Lower lobe of right lung (tissue), 2 donors: Measurements from ENCODE around the gene PRKG2. TPM values are rescaled to one million over a fixed set of nuclear protein-coding genes. Genes with fewer than 3 reads are reported as not detected.

ENCODE experiments used
- ATAC-seq, 2 donors: fragments of 200-7000 bp; cut with Tn5 transposase; one replicate each; pipeline ENCODE4 v1.9.1; 2020 to 2022; ENCODE audit warnings: mild to moderate bottlenecking in 2 of 2, moderate library complexity in 2 of 2
- DNase-seq: peaks from one replicate; pipeline ENCODE4 v3.0.0-alpha.2; 2020
- H3K27ac ChIP-seq: fragments of 200-600 bp; one replicate; pipeline ENCODE4 v1.8.0; 2022
- H3K27me3 ChIP-seq: fragments of 200-600 bp; one replicate; pipeline ENCODE4 v1.8.0; 2022; ENCODE audit warnings: low read depth
- H3K36me3 ChIP-seq: fragments of 200-600 bp; one replicate; pipeline ENCODE4 v1.8.0; 2022; ENCODE audit warnings: mild to moderate bottlenecking
- H3K4me1 ChIP-seq: fragments of 200-600 bp; one replicate; pipeline ENCODE4 v1.8.0; 2022
- H3K4me3 ChIP-seq: fragments of 200-600 bp; one replicate; pipeline ENCODE4 v1.8.0; 2022; ENCODE audit warnings: mild to moderate bottlenecking
- H3K9me3 ChIP-seq: fragments of 200-600 bp; one replicate; pipeline ENCODE4 v1.8.0; 2022
- CTCF ChIP-seq: fragments of 200-600 bp; IDR thresholded peaks from one replicate; pipeline ENCODE4 v1.8.0; 2022; ENCODE audit warnings: antibody characterized with exemption, mild to moderate bottlenecking
- intact Hi-C: fragments of 100-400 bp; cut with DNase I; formaldehyde crosslinking; loops from one replicate; pipeline ENCODE4 v1.11.0; 2022
- total RNA-seq: library from RNA; stranded (reverse); fragmentation: NEBNext Ultra II Directional; extraction: Animal tissue kit (Norgen Biotek cat#: 25700); gene quantifications from one replicate; pipeline ENCODE4 v1.2.1, GENCODE V29; 2021
- donor health status: DM: no; HTN: yes; CAD: no; lungs with severe emphysema.

The PRKG2 gene
- total RNA-seq, 1 donor from 2014 or later: 6.4 TPM

- Histone ChIP-seq H3K27me3 (no peaks in the 10 kb centered on the region), H3K4me1 (no peaks in the 10 kb centered on the region), H3K36me3 (no peaks in the 10 kb centered on the region), H3K9me3 (no peaks in the 10 kb centered on the region), H3K27ac (no peak overlapping the region), H3K4me3 (no peak overlapping the region)
- DNase-seq (no peak), ATAC-seq (no peak)
- intact Hi-C loops: no loop called here
- TF ChIP-seq CTCF: no peak
These were observed 83.5 kb downstream of the PRKG2 start for GRCh38 chr4:81131563-81131962.

DNA sequence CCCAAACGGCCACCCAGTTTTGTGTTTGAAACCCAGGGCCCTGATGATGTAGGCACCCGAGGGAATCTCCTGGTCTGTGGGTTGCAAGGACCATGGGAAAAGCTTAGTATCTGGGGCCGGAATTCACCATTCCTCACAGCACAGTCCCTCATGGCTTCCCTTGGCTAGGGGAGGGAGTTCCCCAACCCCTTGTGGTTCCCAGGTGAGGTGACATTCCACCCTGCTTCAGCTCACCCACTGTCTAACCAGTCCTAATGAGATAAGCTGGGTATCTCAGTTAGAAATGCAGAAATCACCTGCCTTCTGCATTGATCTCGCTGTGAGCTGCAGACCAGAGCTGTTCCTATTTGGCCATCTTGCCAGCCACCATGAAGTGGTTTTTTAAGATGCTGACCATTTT, 84.0 kb downstream of the PRKG2 start:
- no peak for DNase-seq
- no peak for ATAC-seq
- H3K36me3 ChIP-seq: no peaks in the 10 kb centered on the region
- no peaks in the 10 kb centered on the region for H3K4me1 ChIP-seq
- intact Hi-C loops: no loop called here
- H3K9me3 ChIP-seq: no peaks in the 10 kb centered on the region
- no peak for TF ChIP-seq CTCF
- H3K4me3 ChIP-seq: no peak overlapping the region
- no peaks in the 10 kb centered on the region for H3K27me3 ChIP-seq
- no peak overlapping the region for H3K27ac ChIP-seq

GRCh38 chr4:81130569-81130968, 84.5 kb downstream of the PRKG2 start:
- Histone ChIP-seq H3K27ac (no peak overlapping the region), H3K36me3 (no peaks in the 10 kb centered on the region), H3K27me3 (no peaks in the 10 kb centered on the region), H3K4me1 (no peaks in the 10 kb centered on the region), H3K9me3 (no peaks in the 10 kb centered on the region), H3K4me3 (no peak overlapping the region)
- no peak for ATAC-seq
- TF ChIP-seq CTCF: no peak
- intact Hi-C loops: no loop called here
- DNase-seq: no peak

DNA sequence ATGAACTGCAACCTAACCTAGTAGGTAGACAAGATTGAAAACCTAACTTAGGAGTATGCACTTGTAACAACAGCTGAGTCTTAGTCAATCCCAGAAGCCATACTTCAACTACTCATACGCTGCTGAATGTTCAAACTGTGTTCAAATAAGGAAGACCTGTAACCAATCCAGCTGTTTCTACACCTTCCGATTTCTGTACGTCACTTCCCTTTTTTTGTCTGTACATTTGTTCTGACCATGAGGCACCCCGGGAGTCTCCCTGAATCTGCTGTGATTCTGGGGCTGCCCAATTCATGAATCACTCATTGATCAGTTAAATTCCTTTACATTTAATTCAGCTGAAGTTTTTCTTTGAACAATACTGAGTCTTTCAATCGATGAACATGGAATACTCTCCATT, 95.0 kb downstream of the PRKG2 start:
- Histone ChIP-seq H3K4me1 (no peaks in the 10 kb centered on the region), H3K27ac (no peak overlapping the region), H3K27me3 (no peaks in the 10 kb centered on the region), H3K36me3 (no peaks in the 10 kb centered on the region), H3K4me3 (no peak overlapping the region), H3K9me3 (no peaks in the 10 kb centered on the region)
- no peak for ATAC-seq
- intact Hi-C loops: no loop called here
- no peak for TF ChIP-seq CTCF
- DNase-seq: no peak

DNA sequence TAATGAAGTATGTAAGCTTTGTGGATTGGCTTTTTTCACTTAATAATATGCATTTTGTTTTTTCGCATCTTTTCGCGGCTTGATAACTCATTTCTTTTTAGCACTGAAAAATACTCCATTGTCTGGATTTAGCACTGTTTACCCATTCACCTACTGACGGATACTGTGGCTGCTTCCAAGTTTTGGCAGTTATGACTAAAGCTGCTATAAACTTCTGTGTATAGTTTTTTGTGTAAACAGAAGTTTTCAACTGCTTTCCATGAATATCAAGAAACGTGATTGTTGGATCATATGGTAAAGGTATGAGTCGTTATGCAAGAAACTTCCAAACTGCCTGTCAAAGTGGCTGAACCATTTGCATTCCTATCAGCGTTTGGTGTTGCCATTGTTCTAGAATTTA, 96.9 kb downstream of the PRKG2 start:
- DNase-seq: no peak
- H3K36me3 ChIP-seq: no peaks in the 10 kb centered on the region
- H3K27me3 ChIP-seq: no peaks in the 10 kb centered on the region
- intact Hi-C loops: no loop called here
- H3K9me3 ChIP-seq: no peaks in the 10 kb centered on the region
- H3K27ac ChIP-seq: no peak overlapping the region
- no peak for ATAC-seq
- TF ChIP-seq CTCF: no peak
- H3K4me1 ChIP-seq: no peaks in the 10 kb centered on the region
- no peak overlapping the region for H3K4me3 ChIP-seq

- H3K36me3 ChIP-seq: no peaks in the 10 kb centered on the region
- no peak for TF ChIP-seq CTCF
- H3K27me3 ChIP-seq: no peaks in the 10 kb centered on the region
- H3K27ac ChIP-seq: no peak overlapping the region
- ATAC-seq: no peak
- H3K4me1 ChIP-seq: no peaks in the 10 kb centered on the region
- H3K4me3 ChIP-seq: no peak overlapping the region
- H3K9me3 ChIP-seq: no peaks in the 10 kb centered on the region
- intact Hi-C loops: no loop called here
- no peak for DNase-seq
These were observed 98.5 kb downstream of the PRKG2 start for GRCh38 chr4:81116566-81116965.
